ENCODE measurements around the gene HSPA12A.

Gene HSPA12A, protein sequence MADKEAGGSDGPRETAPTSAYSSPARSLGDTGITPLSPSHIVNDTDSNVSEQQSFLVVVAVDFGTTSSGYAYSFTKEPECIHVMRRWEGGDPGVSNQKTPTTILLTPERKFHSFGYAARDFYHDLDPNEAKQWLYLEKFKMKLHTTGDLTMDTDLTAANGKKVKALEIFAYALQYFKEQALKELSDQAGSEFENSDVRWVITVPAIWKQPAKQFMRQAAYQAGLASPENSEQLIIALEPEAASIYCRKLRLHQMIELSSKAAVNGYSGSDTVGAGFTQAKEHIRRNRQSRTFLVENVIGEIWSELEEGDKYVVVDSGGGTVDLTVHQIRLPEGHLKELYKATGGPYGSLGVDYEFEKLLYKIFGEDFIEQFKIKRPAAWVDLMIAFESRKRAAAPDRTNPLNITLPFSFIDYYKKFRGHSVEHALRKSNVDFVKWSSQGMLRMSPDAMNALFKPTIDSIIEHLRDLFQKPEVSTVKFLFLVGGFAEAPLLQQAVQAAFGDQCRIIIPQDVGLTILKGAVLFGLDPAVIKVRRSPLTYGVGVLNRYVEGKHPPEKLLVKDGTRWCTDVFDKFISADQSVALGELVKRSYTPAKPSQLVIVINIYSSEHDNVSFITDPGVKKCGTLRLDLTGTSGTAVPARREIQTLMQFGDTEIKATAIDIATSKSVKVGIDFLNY

DNA sequence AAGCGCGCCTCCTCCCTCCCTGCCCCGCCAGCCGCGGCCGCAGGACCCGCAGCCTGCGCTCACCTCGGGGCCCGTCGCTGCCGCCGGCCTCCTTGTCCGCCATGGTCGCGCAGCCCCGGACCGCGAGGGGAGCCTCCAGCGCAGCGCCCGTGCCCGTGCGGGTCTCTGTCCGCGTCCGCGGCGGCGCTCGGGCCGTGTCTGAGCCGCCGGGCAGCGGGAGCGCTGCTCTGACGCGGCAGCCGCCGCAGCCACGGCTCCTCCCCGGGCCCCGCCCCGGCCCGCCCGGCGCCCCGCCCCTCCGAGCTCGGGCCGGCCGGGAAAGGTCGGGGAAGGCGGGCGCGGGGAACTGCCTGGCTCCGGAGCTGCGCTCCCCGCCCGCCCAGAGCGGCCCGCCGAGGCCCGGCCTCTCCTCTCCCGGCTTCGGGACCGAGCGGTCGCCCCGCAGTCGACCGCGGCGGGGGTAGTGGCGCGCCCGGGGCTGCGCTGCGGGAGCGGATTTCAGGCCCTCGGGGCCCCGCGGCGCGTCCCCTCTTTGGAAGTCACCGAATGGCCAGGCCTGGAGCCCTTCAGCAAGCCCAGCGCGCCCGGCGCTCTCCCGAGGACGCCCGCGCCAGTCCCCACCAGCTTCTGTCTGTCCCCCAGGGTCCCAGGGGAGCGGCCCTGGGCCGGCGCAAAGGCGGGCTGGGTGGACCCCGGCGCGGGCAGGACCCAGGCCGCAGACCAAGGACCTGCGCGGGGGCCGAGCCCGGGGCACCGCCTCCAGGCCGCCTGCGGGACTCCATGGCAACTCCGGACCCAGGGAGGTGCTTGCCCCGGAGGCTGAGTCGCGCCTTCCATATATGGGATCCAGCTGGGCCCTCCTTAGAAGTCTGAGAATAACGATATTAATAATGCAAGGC is at the start of gene HSPA12A:
TSS of gene HSPA12A (minus strand) at position 200 of the 899 bp plus-strand sequence. CDS start at position 103, 97 bp downstream.
- DNase-seq (ENCODE audit: low read depth): peak; percentile 31

DNA sequence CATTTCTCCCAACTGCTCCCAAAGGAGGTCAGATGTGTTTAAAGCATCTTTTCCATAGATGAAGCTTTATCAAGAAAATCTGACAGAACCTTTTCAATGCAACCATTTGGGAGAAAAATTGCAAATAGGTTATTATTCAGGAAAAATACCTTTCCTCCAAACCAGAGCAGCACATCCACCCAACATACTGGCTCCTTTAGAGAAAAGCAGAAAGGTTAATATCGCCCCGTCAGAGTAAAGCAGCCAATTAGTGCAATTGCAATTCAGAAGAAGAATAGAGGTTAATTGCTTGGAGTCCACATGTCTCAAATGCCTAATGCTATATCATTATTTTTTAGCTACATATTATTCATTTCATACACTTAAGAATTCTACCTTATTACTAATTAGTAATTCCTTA is 48.9 kb upstream of the HSPA12A start:
- no peak for DNase-seq (ENCODE audit: low read depth)

DNA sequence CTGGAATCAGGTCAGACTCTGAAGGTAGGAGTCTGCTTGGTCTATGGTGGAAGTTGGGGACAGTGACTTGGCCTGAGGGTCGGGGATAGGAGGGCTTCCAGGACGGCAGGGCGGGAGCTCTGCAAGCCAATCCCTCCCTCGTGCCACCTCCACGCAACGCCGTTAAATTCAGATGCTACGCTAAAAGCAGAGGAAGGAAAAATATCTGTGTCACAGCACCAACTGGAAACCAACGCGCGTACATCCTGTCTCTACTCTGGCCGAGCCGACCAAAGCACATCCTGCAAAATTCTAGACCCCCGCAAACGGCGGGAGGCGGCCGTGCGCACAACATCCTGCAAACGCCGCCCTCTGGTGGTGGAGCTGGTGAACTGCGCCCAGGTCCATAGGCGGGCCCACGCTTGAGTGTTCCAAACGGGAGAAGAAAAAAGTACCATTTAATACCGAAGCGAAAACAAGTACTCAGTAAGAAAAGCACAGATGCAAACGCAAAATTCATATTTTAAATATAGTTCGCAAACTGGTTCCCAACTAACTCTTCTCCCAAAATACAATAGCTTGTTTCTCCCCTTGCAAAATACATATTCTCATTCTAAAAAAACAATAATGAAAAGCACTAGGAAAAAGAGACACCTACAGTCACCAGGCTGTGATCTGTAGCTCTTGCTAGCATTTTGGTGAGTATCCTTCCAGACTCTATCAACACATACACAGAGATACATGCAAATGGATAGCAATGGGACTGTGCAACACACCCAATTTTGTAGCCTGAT is 45.7 kb upstream of the HSPA12A start:
- peak; percentile 54 for DNase-seq (ENCODE audit: low read depth)

DNA sequence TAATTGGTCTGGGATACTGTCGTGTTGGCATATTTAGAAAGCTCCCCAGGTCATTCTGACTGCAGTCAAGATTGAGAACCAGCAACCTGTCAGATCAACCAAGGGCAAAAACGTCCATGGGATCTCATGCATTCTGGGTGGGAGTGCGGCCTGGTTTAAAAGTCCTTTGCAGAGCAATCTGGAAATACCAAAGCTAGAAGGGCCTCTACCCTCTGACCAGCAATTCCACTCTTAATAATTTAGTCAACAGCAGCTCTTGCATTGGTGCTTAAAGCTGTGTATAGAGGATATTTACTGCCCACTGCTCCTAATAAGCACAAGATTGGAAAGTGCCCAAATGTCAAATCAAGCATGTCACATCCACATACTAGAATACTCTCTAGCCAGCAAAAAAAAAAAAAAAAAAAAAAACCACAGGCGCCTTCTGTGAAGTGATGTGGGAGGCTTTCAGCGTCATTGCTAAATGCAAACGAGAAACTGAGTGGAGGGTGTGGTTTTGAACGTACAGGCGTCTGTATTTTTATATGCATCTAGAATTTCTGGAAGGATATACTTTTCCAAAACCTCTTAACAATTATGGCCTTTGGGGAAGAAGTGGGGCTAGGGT is 44.8 kb upstream of the HSPA12A start:
- no peak for DNase-seq (ENCODE audit: low read depth)

DNA sequence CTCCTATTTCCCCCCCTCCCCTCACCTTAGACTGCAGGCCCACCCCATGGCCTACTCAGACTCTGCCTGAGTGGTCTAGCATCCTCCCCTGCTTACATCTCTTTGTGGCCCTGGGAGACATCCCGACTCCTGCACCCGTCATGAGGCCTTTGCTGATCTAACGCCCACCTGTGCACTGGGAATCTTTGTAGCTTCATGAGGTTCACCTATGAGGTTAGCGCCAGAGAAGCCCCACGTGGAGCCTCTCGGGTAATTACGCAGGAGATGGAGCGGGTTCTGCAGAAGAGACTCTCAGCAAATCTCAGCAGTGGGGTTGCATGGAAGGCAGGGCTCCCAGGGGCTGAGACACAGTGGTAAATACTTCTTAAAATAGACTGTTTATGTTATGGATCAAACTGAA is 43.5 kb upstream of the HSPA12A start:
- no peak for DNase-seq (ENCODE audit: low read depth)

DNA sequence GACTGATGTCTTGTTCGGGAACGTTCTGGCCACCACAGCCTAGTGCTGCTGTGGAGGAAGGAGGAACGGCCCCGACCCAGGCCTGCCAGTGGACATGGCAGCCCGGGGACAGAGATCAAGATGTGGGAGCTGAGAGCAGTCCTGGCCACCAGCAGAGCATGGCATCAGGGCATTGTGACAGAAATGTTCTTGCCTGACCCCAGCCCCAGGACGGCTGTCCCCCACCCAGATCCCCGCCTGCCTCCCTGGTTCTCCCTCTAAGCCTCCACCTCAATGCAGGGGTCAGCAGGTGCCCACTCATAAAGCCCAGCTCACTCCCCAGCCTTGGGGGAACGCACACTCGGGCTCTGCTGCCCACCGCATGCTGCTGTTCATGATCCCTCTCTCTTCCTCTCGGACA is 42.9 kb upstream of the HSPA12A start:
- DNase-seq (ENCODE audit: low read depth): no peak

DNA sequence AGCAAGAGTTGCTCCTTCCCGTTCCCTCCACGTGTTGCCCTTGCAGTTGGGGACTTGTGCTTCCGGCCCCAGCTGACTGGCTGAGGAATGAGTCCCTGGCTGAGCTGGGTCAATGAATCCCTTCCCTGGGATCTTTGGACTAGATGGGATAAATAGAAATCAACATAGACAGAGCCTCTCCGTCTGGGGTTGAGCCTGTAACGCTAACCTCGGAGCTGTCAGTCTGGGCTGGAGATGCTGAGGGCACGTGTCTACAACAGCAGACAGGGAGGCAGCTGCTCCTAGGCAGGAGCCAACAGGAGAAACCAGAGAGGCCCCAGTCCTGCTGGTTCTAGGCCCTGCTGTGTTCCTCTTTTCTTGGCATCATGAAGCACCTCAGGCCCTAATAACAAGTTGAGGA is 42.3 kb upstream of the HSPA12A start:
- no peak for DNase-seq (ENCODE audit: low read depth)

DNA sequence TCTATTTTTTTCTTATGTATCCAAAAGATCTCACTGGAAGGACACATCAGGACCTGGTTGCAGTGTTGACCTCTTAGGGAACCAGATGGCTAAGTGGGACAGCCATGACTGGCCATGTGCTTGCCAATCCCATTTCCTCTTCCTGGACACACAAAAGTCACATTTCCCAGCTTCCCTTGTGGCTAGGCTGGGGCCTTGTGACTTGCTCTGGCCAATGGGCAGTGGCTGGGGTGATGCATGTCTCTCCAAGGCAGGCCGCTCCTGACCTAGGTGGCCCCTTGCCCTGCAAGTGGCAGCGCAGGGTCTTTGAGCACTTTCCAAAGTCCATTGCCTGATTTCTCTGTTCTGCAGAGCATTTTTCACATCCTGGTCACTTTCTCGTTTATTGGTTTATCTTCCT is 41.7 kb upstream of the HSPA12A start:
- DNase-seq (ENCODE audit: low read depth): no peak

DNA sequence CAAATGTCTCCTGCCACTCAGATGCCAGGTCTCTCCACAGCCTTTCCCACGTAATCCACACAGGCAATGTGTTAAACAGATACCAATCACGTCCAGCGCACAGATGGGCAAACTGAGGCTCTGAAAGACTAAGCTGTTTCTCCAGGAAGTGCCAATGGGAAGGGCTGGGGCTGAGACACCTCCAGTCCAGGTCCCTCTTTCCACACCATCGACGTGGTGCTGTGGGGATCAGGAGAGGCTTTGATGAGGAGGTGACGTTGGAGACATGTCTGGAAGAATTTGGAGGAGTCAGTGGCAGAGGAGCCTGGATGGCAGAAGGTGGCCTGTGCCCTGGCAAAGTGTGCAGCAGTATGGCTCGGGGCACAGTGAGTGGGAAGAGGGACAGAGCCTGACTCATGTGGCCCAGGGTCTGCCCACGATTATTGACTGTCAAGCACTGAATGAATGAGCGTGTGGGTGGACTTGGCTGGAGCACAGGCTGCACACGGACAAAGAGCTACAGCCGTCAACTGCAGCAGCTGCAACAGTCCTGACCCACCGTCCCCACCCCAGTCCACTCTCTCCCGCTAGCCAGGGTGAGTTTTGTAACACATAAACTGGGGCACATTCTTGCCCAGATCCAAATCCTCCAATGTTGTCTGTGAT is 40.8 kb upstream of the HSPA12A start:
- DNase-seq (ENCODE audit: low read depth): no peak

DNA sequence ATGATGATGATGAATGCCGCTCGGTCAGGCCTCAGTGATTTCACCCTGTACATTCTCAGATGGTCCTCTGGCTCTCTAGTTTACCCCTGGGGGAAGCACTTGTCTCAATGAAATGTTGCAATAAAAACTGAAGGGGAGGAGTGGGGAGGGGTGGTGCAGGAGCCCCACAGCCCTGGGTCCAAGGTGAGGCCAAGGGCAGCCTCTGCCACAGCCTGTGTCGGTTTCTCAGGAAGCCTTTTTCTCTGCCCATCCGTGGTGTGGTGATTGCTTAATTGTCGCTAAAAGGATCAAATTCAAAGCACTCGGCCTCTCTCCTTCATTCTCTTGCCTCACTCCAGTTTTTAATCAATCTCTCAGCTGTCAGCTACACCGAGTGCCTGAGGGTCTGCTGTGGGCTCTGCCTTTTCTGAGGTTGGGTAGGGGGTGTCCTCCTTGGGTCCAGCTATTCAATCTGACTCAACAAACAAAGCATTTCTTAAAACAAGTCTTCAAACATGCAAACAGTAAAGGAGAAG is 39.1 kb upstream of the HSPA12A start:
- no peak for DNase-seq (ENCODE audit: low read depth)

DNA sequence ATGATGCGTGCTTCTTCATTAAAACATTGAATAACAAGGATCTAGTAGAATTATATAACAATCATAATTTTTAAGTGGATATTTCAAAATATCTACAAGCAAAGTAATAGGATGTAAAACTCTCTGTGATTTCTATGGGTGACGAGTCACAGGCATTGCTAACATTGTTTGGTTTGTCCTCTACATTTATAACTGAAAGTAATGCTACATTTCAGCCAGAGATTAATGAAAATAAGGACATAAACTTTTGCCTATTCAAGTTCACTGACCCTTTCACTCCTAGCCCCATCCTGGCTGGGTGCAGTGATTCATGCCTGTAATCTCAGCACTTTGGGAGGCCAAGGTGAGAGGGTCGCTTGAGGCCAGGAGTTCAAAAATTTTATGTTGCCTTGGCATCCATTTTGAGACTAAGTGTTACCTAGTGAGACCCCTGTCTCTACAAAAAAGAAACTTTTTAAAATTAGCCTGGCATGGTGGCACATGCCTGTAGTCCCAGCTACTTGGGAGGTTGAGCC is 38.4 kb upstream of the HSPA12A start:
- no peak for DNase-seq (ENCODE audit: low read depth)

DNA sequence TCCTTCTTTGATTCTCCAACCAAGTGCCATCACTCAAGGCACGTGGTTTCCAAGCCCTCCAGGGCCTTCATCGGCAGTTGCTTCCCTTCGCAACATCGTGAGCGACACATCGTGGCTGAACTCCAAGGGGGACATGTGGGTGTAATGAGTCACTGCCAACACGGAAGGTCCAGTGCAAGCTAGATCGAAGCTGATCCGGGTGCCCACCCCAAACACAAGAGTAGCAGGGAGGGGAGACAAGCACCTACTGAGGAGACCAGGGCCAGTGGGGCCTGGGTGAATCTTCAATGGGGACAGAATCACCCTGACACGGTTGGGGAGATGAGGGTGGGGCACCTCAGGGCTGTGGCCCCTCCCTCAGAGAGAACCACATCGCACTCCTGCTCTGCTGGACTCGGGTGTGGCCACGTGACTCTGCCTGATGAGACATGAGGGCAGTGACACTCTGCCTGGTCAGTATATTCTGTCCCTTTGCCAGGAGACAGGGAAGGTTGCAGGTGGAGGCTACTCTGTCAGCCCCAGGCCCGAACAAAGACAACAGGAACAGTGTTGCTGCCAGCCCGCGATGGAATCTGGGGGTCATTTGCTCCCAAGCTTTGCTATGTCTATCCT is 36.8 kb upstream of the HSPA12A start:
- no peak for DNase-seq (ENCODE audit: low read depth)

DNA sequence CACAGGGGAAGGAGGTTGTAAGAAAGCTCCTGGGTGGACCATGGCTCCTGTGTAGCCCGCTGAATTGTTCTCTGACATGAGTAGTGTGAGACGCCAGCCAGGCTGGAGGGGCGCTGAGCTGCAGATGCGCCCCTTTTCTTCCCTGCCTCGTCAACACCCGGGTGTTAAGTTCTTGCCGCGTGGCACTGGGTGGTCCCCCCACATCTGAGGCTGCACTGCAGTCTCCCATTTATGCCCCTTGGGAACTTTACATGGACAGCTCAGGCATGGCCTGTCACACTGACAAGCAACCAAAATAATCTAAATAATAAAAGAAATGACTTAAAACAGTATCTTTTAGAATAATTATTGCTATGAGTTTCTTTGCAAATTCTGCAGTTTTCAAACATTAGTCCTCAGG is 34.6 kb upstream of the HSPA12A start:
- no peak for DNase-seq (ENCODE audit: low read depth)

DNA sequence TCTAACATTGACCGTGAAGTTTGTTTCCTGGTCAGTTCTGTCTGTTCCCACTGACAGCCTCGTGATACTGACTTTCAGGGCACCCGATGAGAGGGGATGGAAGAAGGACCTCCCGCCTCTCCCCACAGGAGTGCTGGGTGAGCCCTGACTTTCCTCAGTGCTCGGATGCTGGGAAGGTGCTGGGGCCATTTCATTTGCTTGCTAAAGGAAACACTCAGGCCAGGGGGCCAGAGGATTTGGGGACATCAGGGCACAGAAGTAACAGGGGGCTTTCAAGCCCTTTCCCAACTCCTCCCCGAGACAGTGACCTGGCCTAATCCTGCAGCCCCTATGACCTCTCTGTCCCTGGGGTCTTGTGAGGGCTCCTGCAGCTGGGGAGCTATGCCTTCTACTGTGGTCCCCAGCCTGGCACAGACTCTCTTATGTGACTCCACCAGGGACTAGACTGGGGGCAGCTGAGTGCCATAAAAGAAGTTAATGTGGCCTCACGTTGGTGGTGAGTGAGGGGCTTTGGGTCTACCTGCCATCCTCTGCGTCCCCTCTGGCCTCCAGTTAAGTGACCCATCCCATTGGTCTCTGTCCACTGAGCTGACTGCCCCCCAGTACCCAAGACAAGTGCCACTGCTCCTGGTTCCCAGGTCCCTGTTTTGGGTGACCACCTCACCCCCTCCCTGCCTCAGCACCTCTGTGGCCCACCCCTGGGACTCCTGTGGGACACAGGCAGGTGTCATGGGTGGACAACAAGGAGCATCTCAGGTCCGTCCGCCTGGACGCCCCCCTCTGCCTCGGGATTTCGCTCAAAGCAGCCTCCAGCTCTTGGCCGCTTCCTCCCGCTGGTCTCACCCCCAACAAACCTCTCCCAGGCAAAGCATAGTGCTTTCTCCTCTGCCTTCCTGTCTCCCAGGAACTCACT is 33.4 kb upstream of the HSPA12A start:
- no peak for DNase-seq (ENCODE audit: low read depth)

DNA sequence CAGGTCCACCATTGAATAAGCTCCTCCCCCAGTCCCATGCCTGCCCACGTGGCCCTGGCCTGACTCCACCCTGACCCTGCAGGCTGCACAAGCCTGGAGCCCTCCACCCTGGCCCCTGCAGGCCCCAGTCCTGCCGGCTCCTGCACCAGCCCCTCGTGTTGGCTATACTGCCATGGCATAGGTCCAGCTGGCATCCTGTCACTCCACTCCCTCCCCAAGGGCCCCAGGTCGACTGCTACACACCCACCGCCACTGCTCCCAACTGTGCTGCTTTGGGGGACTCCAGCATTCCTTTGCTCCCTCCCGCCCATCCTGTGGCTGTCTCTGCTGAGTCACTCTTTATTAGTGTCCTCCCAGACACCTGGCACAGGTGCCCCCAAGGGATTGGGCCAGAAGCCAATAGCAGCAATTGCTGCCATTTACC is 32.4 kb upstream of the HSPA12A start:
- no peak for DNase-seq (ENCODE audit: low read depth)

DNA sequence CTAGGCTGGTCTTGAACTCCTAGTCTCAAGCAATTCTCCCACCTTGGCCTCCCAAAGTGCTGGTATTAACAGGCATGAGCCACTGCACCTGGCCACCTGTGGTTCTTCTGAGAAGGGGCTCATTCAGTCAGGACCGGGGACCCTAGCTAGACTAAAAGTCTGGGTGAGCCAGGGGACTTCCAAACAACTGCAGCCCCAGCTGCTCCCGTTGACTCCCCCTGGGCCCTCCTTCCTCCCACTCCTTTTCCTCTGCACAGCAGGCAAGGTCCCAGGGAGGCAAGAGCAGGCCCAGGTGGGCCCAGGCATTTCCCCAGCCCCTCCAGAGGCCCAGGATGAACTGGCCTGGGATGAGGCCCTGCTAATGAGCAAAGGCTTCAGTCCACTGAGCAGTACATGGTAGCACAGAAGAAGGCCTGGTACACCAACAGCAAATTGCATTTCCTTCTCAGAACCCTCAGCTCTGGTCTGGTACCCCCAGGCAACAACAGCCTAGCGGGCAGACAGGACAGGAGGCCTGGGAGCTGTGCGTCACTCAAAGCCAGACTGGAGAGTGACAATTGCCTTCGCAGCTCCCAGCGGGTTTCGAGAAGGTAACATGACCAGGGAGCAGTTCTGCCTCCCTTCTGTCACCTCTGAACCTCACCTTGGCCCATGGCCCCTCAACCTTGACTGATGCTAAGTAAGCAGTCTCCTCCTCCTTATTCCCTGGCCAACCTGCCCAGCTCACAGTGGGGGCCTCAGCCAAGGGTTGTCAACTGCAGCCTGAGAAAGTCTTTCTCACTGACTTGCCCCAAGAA is 30.7 kb upstream of the HSPA12A start:
- DNase-seq (ENCODE audit: low read depth): no peak

DNA sequence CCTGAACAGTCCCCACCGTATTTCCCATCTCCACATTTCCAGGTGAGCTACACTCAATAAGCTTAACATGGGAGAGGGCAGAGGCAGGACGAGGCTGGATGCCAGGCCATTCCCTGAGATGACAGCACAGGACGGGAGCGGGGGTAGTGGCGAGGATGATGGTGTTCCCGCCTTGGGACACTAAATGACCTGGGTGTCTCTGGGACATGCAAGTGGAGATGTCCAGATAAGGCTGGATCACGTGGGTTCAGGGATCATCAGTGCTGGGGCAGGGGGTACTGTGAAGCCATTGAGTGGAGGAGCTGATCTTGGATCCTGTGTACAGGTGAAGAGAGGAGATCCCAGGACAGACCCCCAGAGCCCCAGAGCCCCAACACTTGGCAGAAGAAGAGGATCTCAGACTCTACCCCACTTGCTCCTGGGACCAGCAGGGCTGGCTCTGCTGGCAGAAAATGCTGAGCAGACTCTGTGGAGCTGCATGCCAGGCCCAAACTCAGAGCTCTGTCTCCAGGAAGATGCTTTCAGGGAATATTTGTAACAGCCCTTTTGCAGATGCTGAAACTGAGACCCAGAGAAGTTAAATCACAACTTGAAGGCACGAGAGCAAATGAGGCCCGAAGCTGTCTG is 29.7 kb upstream of the HSPA12A start:
- no peak for DNase-seq (ENCODE audit: low read depth)
